H1 (cell line): Measurements from ENCODE around the gene CD300LB. TPM values are rescaled to one million over a fixed set of nuclear protein-coding genes. Genes with fewer than 3 reads are reported as not detected.

ENCODE experiments used
- CTCF ChIA-PET: fragments of 300-600 bp; sonication (Branson Sonifier 250); formaldehyde crosslinking; loops from one replicate; lab custom pipeline; 2021; ENCODE audit not compliant: partially characterized antibody; lab: Charles Lee
- POLR2A ChIA-PET: fragments of 300-600 bp; sonication (Branson Sonifier 250); formaldehyde crosslinking; loops from one replicate; lab custom pipeline; 2021; ENCODE audit warnings: inconsistent platforms; ENCODE audit not compliant: partially characterized antibody; lab: Charles Lee
- DNase-seq, 2 experiments: peaks; one replicate each; pipeline versions ENCODE4 v3.0.0 to v3.0.0-alpha.2; 2010 to 2022; ENCODE audit warnings: low spot score in 2 of 2, low read depth in 1 of 2, mixed read lengths in 1 of 2
- FAIRE-seq: peaks from 2 replicates; lab custom pipeline; 2011; peaks lifted over from hg19 to GRCh38; lab: Jason Lieb, UNC
- H2AFZ ChIP-seq: 2 replicates; pipeline ENCODE4 v1.8.1; 2012; ENCODE audit warnings: low read length, inconsistent platforms
- H2AK5ac ChIP-seq: 2 replicates; pipeline ENCODE4 v1.6.1; 2013; ENCODE audit warnings: low read depth, low read length
- H2BK120ac ChIP-seq: replicated peaks from 2 replicates; pipeline ENCODE3; 2013; ENCODE audit warnings: low read depth, low read length, inconsistent platforms
- H2BK12ac ChIP-seq: 2 replicates; pipeline ENCODE4 v1.6.1; 2013; ENCODE audit warnings: low read depth, low read length
- H2BK15ac ChIP-seq: 2 replicates; pipeline ENCODE4 v1.6.1; 2013; ENCODE audit warnings: low read length
- H2BK20ac ChIP-seq: 2 replicates; pipeline ENCODE4 v1.6.1; 2013; ENCODE audit warnings: low read length
- H2BK5ac ChIP-seq: 2 replicates; pipeline ENCODE4 v1.6.1; 2013; ENCODE audit warnings: low read depth, low read length
- H3K14ac ChIP-seq: 2 replicates; pipeline ENCODE4 v1.6.1; 2013; ENCODE audit warnings: inconsistent platforms; ENCODE audit not compliant: insufficient read length
- H3K18ac ChIP-seq: 2 replicates; pipeline ENCODE4 v1.6.1; 2013; ENCODE audit warnings: low read length; ENCODE audit errors: extremely low read depth
- H3K23ac ChIP-seq: 2 replicates; pipeline ENCODE4 v1.6.1; 2013; ENCODE audit warnings: inconsistent platforms; ENCODE audit not compliant: insufficient read length
- H3K23me2 ChIP-seq: 2 replicates; pipeline ENCODE4 v1.6.1; 2013; ENCODE audit warnings: low read depth, low read length
- H3K27ac ChIP-seq: 2 replicates; pipeline ENCODE4 v1.6.1; 2011; ENCODE audit warnings: low read depth, low read length, inconsistent platforms
- H3K27me3 ChIP-seq, 4 experiments: replicated peaks in 1 of 4; 1 replicate in 1 of 4; 2 replicates in 3 of 4; pipeline versions ENCODE4 v1.6.1 to v1.8.1; 2011 to 2013; ENCODE audit warnings: low read length in 3 of 4, mild to moderate bottlenecking in 3 of 4, inconsistent platforms in 2 of 4, mixed read lengths in 2 of 4, moderate library complexity in 1 of 4; ENCODE audit not compliant: control insufficient read depth in 3 of 4, insufficient read depth in 3 of 4; ENCODE audit errors: extremely low read depth in 1 of 4
- H3K36me3 ChIP-seq, 4 experiments: 2 replicates each; pipeline versions ENCODE4 v1.6.1 to v1.8.1; 2011 to 2013; ENCODE audit warnings: mild to moderate bottlenecking in 4 of 4, low read length in 3 of 4, moderate library complexity in 2 of 4, control low read depth in 1 of 4, inconsistent platforms in 1 of 4; ENCODE audit not compliant: insufficient read depth in 4 of 4, control insufficient read depth in 2 of 4
- H3K4ac ChIP-seq: replicated peaks from 2 replicates; pipeline ENCODE3; 2013; ENCODE audit warnings: low read length, low read depth, mixed read lengths, inconsistent platforms; ENCODE audit not compliant: insufficient read length
- H3K4me1 ChIP-seq, 4 experiments: replicated peaks in 1 of 4; 1 replicate in 1 of 4; 2 replicates in 3 of 4; pipeline versions ENCODE4 v1.6.1 to v1.8.1; 2011 to 2013; ENCODE audit warnings: low read length in 3 of 4, inconsistent platforms in 2 of 4, mixed read lengths in 1 of 4; ENCODE audit not compliant: insufficient read depth in 4 of 4, control insufficient read depth in 3 of 4
- H3K4me2 ChIP-seq, 2 experiments: 2 replicates each; pipeline versions ENCODE4 v1.6.1 to v1.8.1; 2011 to 2013; ENCODE audit warnings: low read depth in 2 of 2, low read length in 2 of 2, control low read depth in 1 of 2, inconsistent platforms in 1 of 2, mild to moderate bottlenecking in 1 of 2; ENCODE audit not compliant: insufficient read depth in 1 of 2
- H3K4me3 ChIP-seq, 4 experiments: fragments of 200-600, 300-600 bp in 1 of 4; sonication (generic), shearing (Covaris generic), sonication (Bioruptor Twin) in 1 of 4; 2 replicates each; pipeline versions ENCODE4 v1.5.1 to v1.8.1; 2011 to 2016; ENCODE audit warnings: low read length in 4 of 4, low read depth in 3 of 4, control low read depth in 2 of 4, inconsistent platforms in 2 of 4, mild to moderate bottlenecking in 2 of 4, mixed read lengths in 1 of 4, moderate library complexity in 1 of 4; ENCODE audit not compliant: insufficient read depth in 2 of 4; ENCODE audit errors: extremely low read depth in 1 of 4
- H3K56ac ChIP-seq: replicated peaks from 2 replicates; pipeline ENCODE3; 2013; ENCODE audit warnings: low read depth, mild to moderate bottlenecking, mixed read lengths, low read length, inconsistent platforms; ENCODE audit not compliant: insufficient read length
- H3K79me1 ChIP-seq: 2 replicates; pipeline ENCODE4 v1.6.1; 2013; ENCODE audit warnings: low read depth, low read length, control low read depth
- H3K79me2 ChIP-seq, 2 experiments: 2 replicates each; pipeline versions ENCODE4 v1.6.1 to v1.8.1; 2012 to 2013; ENCODE audit warnings: low read length in 2 of 2, mild to moderate bottlenecking in 2 of 2, inconsistent platforms in 1 of 2; ENCODE audit not compliant: insufficient read depth in 2 of 2, control insufficient read depth in 1 of 2
- H3K9ac ChIP-seq, 4 experiments: replicated peaks in 1 of 4; 1 replicate in 1 of 4; 2 replicates in 3 of 4; pipeline versions ENCODE4 v1.6.1 to v1.8.1; 2011 to 2013; ENCODE audit warnings: low read depth in 3 of 4, low read length in 3 of 4, control low read depth in 2 of 4, mild to moderate bottlenecking in 2 of 4, moderate library complexity in 2 of 4, inconsistent platforms in 1 of 4; ENCODE audit errors: extremely low read depth in 1 of 4
- H3K9me3 ChIP-seq, 2 experiments: 2 replicates each; pipeline versions ENCODE4 v1.6.1 to v1.8.1; 2012 to 2013; ENCODE audit warnings: mild to moderate bottlenecking in 2 of 2, moderate library complexity in 2 of 2, control low read depth in 1 of 2, inconsistent platforms in 1 of 2, low read depth in 1 of 2, low read length in 1 of 2, mixed read lengths in 1 of 2; ENCODE audit not compliant: insufficient read depth in 2 of 2
- H4K20me1 ChIP-seq, 2 experiments: replicated peaks in 1 of 2; 2 replicates each; pipeline versions ENCODE3 to v1.8.1; 2011 to 2013; ENCODE audit warnings: inconsistent platforms in 2 of 2, low read length in 2 of 2, mild to moderate bottlenecking in 1 of 2; ENCODE audit not compliant: insufficient read depth in 2 of 2, control insufficient read depth in 1 of 2
- H4K5ac ChIP-seq: 2 replicates; pipeline ENCODE4 v1.6.1; 2013; ENCODE audit warnings: low read length, low read depth, mixed read lengths, inconsistent platforms; ENCODE audit not compliant: insufficient read length
- H4K8ac ChIP-seq: 2 replicates; pipeline ENCODE4 v1.8.0; 2013; ENCODE audit warnings: mild to moderate bottlenecking, moderate library complexity, low read length, inconsistent platforms; ENCODE audit not compliant: insufficient read depth; ENCODE audit errors: extremely low read depth
- H4K91ac ChIP-seq: replicated peaks from 2 replicates; pipeline ENCODE3; 2013; ENCODE audit warnings: low read length, mixed read lengths, inconsistent platforms; ENCODE audit not compliant: insufficient read length
- ASH2L ChIP-seq: fragments of 200-600, 300-600 bp; sonication (generic); IDR thresholded peaks from one replicate; pipeline ENCODE4 v1.7.1; 2017; ENCODE audit warnings: low read length
- CREB1 ChIP-seq: IDR thresholded peaks from 2 replicates; pipeline ENCODE4 v1.6.1; 2012; ENCODE audit warnings: inconsistent platforms
- EGR1 ChIP-seq: IDR thresholded peaks from 2 replicates; pipeline ENCODE4 v1.6.1; 2011; ENCODE audit warnings: low read depth, low read length, borderline replicate concordance
- KDM4A ChIP-seq: IDR thresholded peaks from one replicate; pipeline ENCODE4 v1.7.1; 2012; ENCODE audit warnings: low read depth, mild to moderate bottlenecking, moderate library complexity, low read length, inconsistent platforms; ENCODE audit not compliant: severe bottlenecking
- SRF ChIP-seq: IDR thresholded peaks from 2 replicates; pipeline ENCODE4 v1.6.1; 2011; ENCODE audit warnings: mild to moderate bottlenecking, low read depth, low read length, moderate library complexity
- WGBS, 2 experiments: shearing (Covaris generic) in 1 of 2; methylation state at CpG; one replicate each; pipeline versions ENCODE4 v1.1.6 to v1.1.7; 2013 to 2015; ENCODE audit warnings: low lambda C conversion rate in 2 of 2, mixed read lengths in 2 of 2, inconsistent platforms in 1 of 2, low coverage in 1 of 2, missing lambda C conversion rate in 1 of 2; ENCODE audit not compliant: insufficient replicate concordance in 2 of 2, insufficient coverage in 1 of 2, insufficient read length in 1 of 2; ENCODE audit errors: extremely low coverage in 1 of 2, missing lambda C conversion rate in 1 of 2; 5-methylcytosine and 5-hydroxymethylcytosine counted together
- polyA plus RNA-seq, 7 experiments: library from polyadenylated mRNA; depleted of rRNA in 3 of 7; stranded (reverse) in 5 of 7; unstranded in 2 of 7; fragments of >200 nt in 5 of 7; fragments of 200-250 nt in 2 of 7; gene quantifications; 1 replicate in 5 of 7; 2 replicates in 1 of 7; 4 replicates in 1 of 7; pipeline versions ENCODE4 v1.2.1 to v1.2.3, GENCODE V29; 2011 to 2013; ENCODE audit warnings: missing spikeins in 2 of 7, mixed read lengths in 2 of 7
- total RNA-seq: library from RNA; stranded (reverse); fragmentation: NEBNext Ultra II Directional; extraction: Animal tissue kit (Norgen Biotek cat#: 25700); gene quantifications from 2 replicates; pipeline ENCODE4 v1.2.1, GENCODE V29; 2021

Gene CD300LB
- total and polyA plus RNA-seq, 2 of the 8 experiments (the other 6 are each of a cell fraction or from before 2014, with no cell fraction given), result not detected

GRCh38 chr17:74474043-74474792 lies 57.1 kb downstream of the CD300LB start:
- no peak overlapping the region for H4K8ac ChIP-seq
- no peak overlapping the region for H2BK15ac ChIP-seq
- no peak overlapping the region for H3K56ac ChIP-seq
- TF ChIP-seq KDM4A (no peak), EGR1 (no peak), ASH2L (no peak), SRF (no peak), CREB1 (no peak)
- no peak overlapping the region; the same call in 1 of the 2 replicates for H2AK5ac ChIP-seq
- no peak for DNase-seq
- H4K91ac ChIP-seq, result no peak overlapping the region
- H3K79me2 ChIP-seq, result no peaks in the 10 kb centered on the region
- no peaks in the 10 kb centered on the region for H3K36me3 ChIP-seq
- no peak overlapping the region for H3K4me2 ChIP-seq
- CTCF ChIA-PET, result interaction anchor here (1.6 to 4.1 kb wide), 3 partner anchors 10 to 101 kb away, joined by 3 to 25 read pairs (median 9); no protein-coding TSS in a partner anchor
- no peaks in the 10 kb centered on the region for H4K20me1 ChIP-seq
- H2BK20ac ChIP-seq, result no peak overlapping the region
- no peak overlapping the region for H2BK5ac ChIP-seq
- H4K5ac ChIP-seq, result no peak overlapping the region
- H3K18ac ChIP-seq, result no peak overlapping the region
- POLR2A ChIA-PET, result interaction anchor here (1.1 kb wide), 1 partner anchor 13 kb away, joined by 3 read pairs; no protein-coding TSS in a partner anchor
- H3K9ac ChIP-seq, result no peak overlapping the region
- no peak overlapping the region for H2BK120ac ChIP-seq
- peaks cover 7 to 13% of the 10 kb centered on the region in 2 experiments; a peak in 2 of 4 replicates for H3K9me3 ChIP-seq
- H3K27ac ChIP-seq, result no peak overlapping the region
- H3K4me1 ChIP-seq, result no peaks in the 10 kb centered on the region
- no peak overlapping the region for H3K4ac ChIP-seq
- no peak overlapping the region for H2AFZ ChIP-seq
- H3K23ac ChIP-seq, result no peak overlapping the region
- FAIRE-seq, result no peak
- H3K79me1 ChIP-seq, result no peaks in the 10 kb centered on the region
- 82% methylated on average over 8 of the region's 9 CpGs; no CpG with 5 or more reads in 1 of the 2 experiments for WGBS, 2 experiments
- no peak overlapping the region for H3K4me3 ChIP-seq
- no peaks in the 10 kb centered on the region; a peak in 1 of 7 replicates for H3K27me3 ChIP-seq
- H3K23me2 ChIP-seq, result no peaks in the 10 kb centered on the region
- H3K14ac ChIP-seq, result no peak overlapping the region
- no peak overlapping the region for H2BK12ac ChIP-seq
